CD4-positive, alpha-beta memory T cell (primary cell): Measurements from ENCODE around the gene NAA60. TPM values are rescaled to one million over a fixed set of nuclear protein-coding genes. Genes with fewer than 3 reads are reported as not detected.
A peak's percentile ranks its signal among the peaks of the same experiment; 100 is the strongest.

Experiments used
- CTCF ChIA-PET: fragments of 350-600 bp; sonication (Branson Sonifier 250); formaldehyde crosslinking; loops from one replicate; lab custom pipeline; 2021; ENCODE audit warnings: inconsistent platforms; ENCODE audit not compliant: partially characterized antibody; lab: Charles Lee
- POLR2A ChIA-PET: fragments of 350-600 bp; sonication (Branson Sonifier 250); formaldehyde crosslinking; loops from one replicate; lab custom pipeline; 2021; ENCODE audit not compliant: partially characterized antibody; lab: Charles Lee
- DNase-seq, 5 donors: peaks; one replicate each; pipeline versions ENCODE4 v3.0.0 to v3.0.0-alpha.2; 2020 to 2022; ENCODE audit warnings: mixed read lengths in 1 of 5
- H3K27ac ChIP-seq: one replicate; pipeline ENCODE4 v1.7.0; 2013; ENCODE audit warnings: low read depth, low read length
- H3K27me3 ChIP-seq: 2 replicates; pipeline ENCODE4 v1.7.0; 2013; ENCODE audit warnings: mild to moderate bottlenecking, low read length, moderate library complexity; ENCODE audit not compliant: insufficient read depth
- H3K36me3 ChIP-seq: 2 replicates; pipeline ENCODE4 v1.7.0; 2013; ENCODE audit warnings: mild to moderate bottlenecking, low read length, moderate library complexity; ENCODE audit not compliant: insufficient read depth
- H3K4me1 ChIP-seq: 2 replicates; pipeline ENCODE4 v1.7.0; 2013; ENCODE audit warnings: mild to moderate bottlenecking, low read length, moderate library complexity; ENCODE audit not compliant: insufficient read depth
- H3K4me3 ChIP-seq, 2 donors: one replicate each; pipeline ENCODE4 v1.7.0; 2013; ENCODE audit warnings: low read length in 2 of 2, mild to moderate bottlenecking in 1 of 2
- H3K9me3 ChIP-seq, 2 donors: one replicate each; pipeline ENCODE4 v1.7.0; 2013; ENCODE audit warnings: low read length in 2 of 2, control low read depth in 1 of 2; ENCODE audit not compliant: control insufficient read depth in 1 of 2
- H3K27ac Mint-ChIP-seq, 7 donors: one replicate each; pipeline ENCODE4 v1.8.0; 2020 to 2021; ENCODE audit warnings: mixed read lengths in 7 of 7, mild to moderate bottlenecking in 6 of 7, inconsistent platforms in 3 of 7, moderate library complexity in 3 of 7
- H3K27me3 Mint-ChIP-seq, 2 donors: one replicate each; pipeline ENCODE4 v1.8.0; 2020 to 2021; ENCODE audit warnings: mixed read lengths in 2 of 2
- H3K36me3 Mint-ChIP-seq, 2 donors: one replicate each; pipeline ENCODE4 v1.8.0; 2020 to 2021; ENCODE audit warnings: mixed read lengths in 2 of 2, inconsistent platforms in 1 of 2, mild to moderate bottlenecking in 1 of 2
- H3K4me1 Mint-ChIP-seq, 4 donors: one replicate each; pipeline ENCODE4 v1.8.0; 2020 to 2021; ENCODE audit warnings: mixed read lengths in 4 of 4, mild to moderate bottlenecking in 1 of 4
- H3K4me3 Mint-ChIP-seq, 8 donors: one replicate each; pipeline ENCODE4 v1.8.0; 2020 to 2021; ENCODE audit warnings: mixed read lengths in 8 of 8, mild to moderate bottlenecking in 7 of 8, moderate library complexity in 6 of 8, inconsistent platforms in 3 of 8
- H3K9me3 Mint-ChIP-seq, 8 donors: one replicate each; pipeline ENCODE4 v1.8.0; 2020 to 2021; ENCODE audit warnings: mixed read lengths in 8 of 8, mild to moderate bottlenecking in 5 of 8, inconsistent platforms in 3 of 8, moderate library complexity in 1 of 8
- intact Hi-C: fragments of 100-400 bp; cut with micrococcal nuclease; formaldehyde crosslinking; loops from one replicate; pipeline ENCODE4 v1.15.1; 2023
- polyA plus RNA-seq, 2 donors: library from polyadenylated mRNA; unstranded; fragments of 300-500 nt; fragmentation: Illumina TruSeq; gene quantifications; one replicate each; pipeline ENCODE4 v1.2.3, GENCODE V29; 2021
- total RNA-seq, 2 experiments: library from RNA; stranded (reverse); gene quantifications; one replicate each; pipeline ENCODE4 v1.2.3, GENCODE V29; 2021

Gene NAA60
- total and polyA plus RNA-seq, 4 experiments from 2014 or later: 28.2 to 62.9 (median 58.8) TPM

- peaks cover 47 to 54% of the 10 kb centered on the region in 2 donors for H3K36me3 Mint-ChIP-seq
- intact Hi-C loops: no loop called here
- H3K4me1 Mint-ChIP-seq: peaks cover 34 to 63% (median 43%) of the 10 kb centered on the region in 4 donors
- H3K27ac Mint-ChIP-seq: peak overlapping the region; percentile 50 to 98 (median 91)
- peaks cover 53% of the 10 kb centered on the region for H3K4me1 ChIP-seq
- no peak overlapping the region for H3K4me3 ChIP-seq
- H3K4me3 Mint-ChIP-seq: peak overlapping the region in 4 of 8 donors; percentile 42 to 64 (median 54)
- no peaks in the 10 kb centered on the region for H3K27me3 ChIP-seq
- CTCF ChIA-PET: interaction anchor here (1.4 to 1.9 kb wide), 5 partner anchors 9 to 29 kb away, joined by 3 to 7 read pairs (median 5); partner anchors contain the start of gene CLUAP1
- POLR2A ChIA-PET: interaction anchor here (0.8 to 1.9 kb wide), 7 partner anchors 10 to 352 kb away, joined by 3 to 28 read pairs (median 3); partner anchors contain the start of gene CLUAP1
- DNase-seq: no peak
- H3K9me3 ChIP-seq: no peaks in the 10 kb centered on the region
- no peaks in the 10 kb centered on the region for H3K9me3 Mint-ChIP-seq
- H3K36me3 ChIP-seq: peaks cover 23% of the 10 kb centered on the region
- H3K27ac ChIP-seq: peak overlapping the region; percentile 62
- H3K27me3 Mint-ChIP-seq: no peaks in the 10 kb centered on the region
Measured at GRCh38 chr16:3510416-3510815, 66.9 kb downstream of the NAA60 start.

- Mint-ChIP-seq H3K27me3 (no peaks in the 10 kb centered on the region), H3K9me3 (no peaks in the 10 kb centered on the region), H3K36me3 (peaks cover 47 to 54% of the 10 kb centered on the region in 2 donors), H3K4me1 (peaks cover 29 to 54% (median 37%) of the 10 kb centered on the region in 4 donors), H3K4me3 (peak overlapping the region in 5 of 8 donors; percentile 21 to 65 (median 46)), H3K27ac (peak overlapping the region; percentile 50 to 98 (median 91))
- no peak for DNase-seq
- Histone ChIP-seq H3K36me3 (peaks cover 32% of the 10 kb centered on the region), H3K27ac (peak overlapping the region; percentile 62), H3K9me3 (no peaks in the 10 kb centered on the region), H3K4me3 (no peak overlapping the region), H3K27me3 (no peaks in the 10 kb centered on the region), H3K4me1 (peaks cover 48% of the 10 kb centered on the region)
- CTCF ChIA-PET: interaction anchor here (1.8 kb wide), 1 partner anchor 13 kb away, joined by 4 read pairs; no protein-coding TSS in a partner anchor
- POLR2A ChIA-PET: interaction anchor here (0.6 to 1.3 kb wide), 4 partner anchors 11 to 67 kb away, joined by 3 to 5 read pairs (median 3); no protein-coding TSS in a partner anchor
- intact Hi-C loops: no loop called here
Measured at GRCh38 chr16:3511286-3512180, 68.1 kb downstream of the NAA60 start.

- H3K27me3 Mint-ChIP-seq: no peaks in the 10 kb centered on the region
- POLR2A ChIA-PET: interaction anchor here (0.6 kb wide), 1 partner anchor 207 kb away, joined by 4 read pairs; no protein-coding TSS in a partner anchor
- Histone ChIP-seq H3K36me3 (peaks cover 33% of the 10 kb centered on the region), H3K27me3 (no peaks in the 10 kb centered on the region), H3K4me3 (no peak overlapping the region), H3K4me1 (peaks cover 33% of the 10 kb centered on the region), H3K27ac (no peak overlapping the region), H3K9me3 (no peaks in the 10 kb centered on the region)
- H3K4me3 Mint-ChIP-seq: no peak overlapping the region
- H3K27ac Mint-ChIP-seq: peak overlapping the region in 6 of 7 donors; percentile 29 to 89 (median 64)
- intact Hi-C loops: no loop called here
- DNase-seq: no peak
- H3K9me3 Mint-ChIP-seq: no peaks in the 10 kb centered on the region
- H3K4me1 Mint-ChIP-seq: peaks cover 21 to 42% (median 25%) of the 10 kb centered on the region in 4 donors
- CTCF ChIA-PET: no interaction called here
- peaks cover 48 to 56% of the 10 kb centered on the region in 2 donors for H3K36me3 Mint-ChIP-seq
Measured at GRCh38 chr16:3513892-3514583, 70.6 kb downstream of the NAA60 start.

- POLR2A ChIA-PET: no interaction called here
- no peak for DNase-seq
- Mint-ChIP-seq H3K4me3 (no peak overlapping the region), H3K27ac (peak overlapping the region in 3 of 7 donors; percentile 42 to 76 (median 73)), H3K36me3 (peaks cover 54 to 57% of the 10 kb centered on the region in 2 donors), H3K4me1 (peaks cover 15 to 36% (median 19%) of the 10 kb centered on the region in 4 donors), H3K9me3 (no peaks in the 10 kb centered on the region), H3K27me3 (no peaks in the 10 kb centered on the region)
- no peaks in the 10 kb centered on the region for H3K9me3 ChIP-seq
- H3K4me1 ChIP-seq: peaks cover 27% of the 10 kb centered on the region
- no peaks in the 10 kb centered on the region for H3K27me3 ChIP-seq
- CTCF ChIA-PET: no interaction called here
- H3K4me3 ChIP-seq: no peak overlapping the region
- intact Hi-C loops: no loop called here
- H3K27ac ChIP-seq: no peak overlapping the region
- peaks cover 39% of the 10 kb centered on the region for H3K36me3 ChIP-seq
Measured at GRCh38 chr16:3514621-3515020, 71.1 kb downstream of the NAA60 start.

GRCh38 chr16:3515897-3516296 is 72.4 kb downstream of the NAA60 start:
- peaks cover 43% of the 10 kb centered on the region for H3K36me3 ChIP-seq
- CTCF ChIA-PET: no interaction called here
- peak overlapping the region in 1 of 7 donors; percentile 22 for H3K27ac Mint-ChIP-seq

GRCh38 chr16:3518292-3518985 is 75.0 kb downstream of the NAA60 start:
- no peaks in the 10 kb centered on the region for H3K4me1 ChIP-seq
- H3K9me3 ChIP-seq: no peaks in the 10 kb centered on the region
- peaks cover 1 to 10% (median 5%) of the 10 kb centered on the region in 4 donors for H3K4me1 Mint-ChIP-seq
- no peaks in the 10 kb centered on the region for H3K27me3 ChIP-seq
- ChIA-PET CTCF (no interaction called here), POLR2A (interaction anchor here (0.6 kb wide), 1 partner anchor 508 kb away, joined by 3 read pairs; no protein-coding TSS in a partner anchor)
- no peaks in the 10 kb centered on the region for H3K9me3 Mint-ChIP-seq
- no peak overlapping the region for H3K27ac Mint-ChIP-seq
- H3K36me3 ChIP-seq: peaks cover 45% of the 10 kb centered on the region
- no peak overlapping the region for H3K27ac ChIP-seq
- no peak overlapping the region for H3K4me3 ChIP-seq
- intact Hi-C loops: no loop called here
- no peak for DNase-seq
- H3K27me3 Mint-ChIP-seq: no peaks in the 10 kb centered on the region
- H3K4me3 Mint-ChIP-seq: no peak overlapping the region
- H3K36me3 Mint-ChIP-seq: peaks cover 64 to 67% of the 10 kb centered on the region in 2 donors

More at GRCh38 chr16:3515897-3516296, 72.4 kb downstream of the NAA60 start:
- no peak overlapping the region for H3K4me3 ChIP-seq
- no peaks in the 10 kb centered on the region for H3K9me3 Mint-ChIP-seq
- peaks cover 14% of the 10 kb centered on the region for H3K4me1 ChIP-seq
- H3K27me3 ChIP-seq: no peaks in the 10 kb centered on the region
- intact Hi-C loops: no loop called here
- POLR2A ChIA-PET: no interaction called here
- peaks cover 57 to 65% of the 10 kb centered on the region in 2 donors for H3K36me3 Mint-ChIP-seq
- no peak for DNase-seq
- H3K27ac ChIP-seq: no peak overlapping the region
- H3K4me1 Mint-ChIP-seq: peaks cover 7 to 23% (median 9%) of the 10 kb centered on the region in 4 donors
- no peaks in the 10 kb centered on the region for H3K27me3 Mint-ChIP-seq
- no peaks in the 10 kb centered on the region for H3K9me3 ChIP-seq
- no peak overlapping the region for H3K4me3 Mint-ChIP-seq
